ENCODE results near the gene FHAD1. TPM values are rescaled to one million over a fixed set of nuclear protein-coding genes. Genes with fewer than 3 reads are reported as not detected.

The FHAD1 gene
- total RNA-seq, 1 experiment from 2014 or later: 2.0 TPM

- ChIA-PET POLR2A (ENCODE audit: low non-redundant PET) (no interaction called here), CTCF (interaction anchor here (0.6 kb wide), 1 partner anchor 78 kb away, joined by 3 read pairs; no protein-coding TSS in a partner anchor)
- no TSS peak for BruUV-seq (replicated peaks)
- no peak for DNase-seq (ENCODE audit: low spot score)
- TF ChIP-seq CTCF (conservative IDR thresholded peaks at IDR 0.05; ENCODE audit: low read depth, low read length): no peak
- TF ChIP-seq EZH2 (IDR thresholded peaks at IDR 0.05; ENCODE audit: borderline replicate concordance, low read depth, low read length, poor library complexity, severe bottlenecking): no peak
- Histone ChIP-seq H3K27me3 (replicated peaks; ENCODE audit: insufficient read depth, low read depth, low read length, poor library complexity) (no peaks in the 10 kb centered on the region), H3K9me3 (ENCODE audit: low read depth, low read length, poor library complexity, severe bottlenecking) (no peaks in the 10 kb centered on the region), H3K4me1 (ENCODE audit: insufficient read depth, low read length, poor library complexity, severe bottlenecking) (peaks cover 56% of the 10 kb centered on the region), H3K36me3 (ENCODE audit: insufficient read depth, low read length, poor library complexity, severe bottlenecking) (no peaks in the 10 kb centered on the region), H3K27ac (ENCODE audit: low read depth, low read length, poor library complexity, severe bottlenecking) (no peak overlapping the region), H3K4me3 (ENCODE audit: low read depth, low read length, poor library complexity, severe bottlenecking) (no peak overlapping the region)
- intact Hi-C loops (cut with micrococcal nuclease; ENCODE audit: unreplicated experiment): no loop called here
Measured at GRCh38 chr1:15325375-15326085, 78.5 kb downstream of the FHAD1 start.

GRCh38 chr1:15326691-15327588, 79.9 kb downstream of the FHAD1 start:
- no TSS peak for BruUV-seq (replicated peaks)
- H3K27me3 ChIP-seq (replicated peaks; ENCODE audit: insufficient read depth, low read depth, low read length, poor library complexity): no peaks in the 10 kb centered on the region
- intact Hi-C loops (cut with micrococcal nuclease; ENCODE audit: unreplicated experiment): no loop called here
- DNase-seq (ENCODE audit: low spot score): peak; percentile 79
- H3K27ac ChIP-seq (ENCODE audit: low read depth, low read length, poor library complexity, severe bottlenecking): peak overlapping the region; percentile 71
- no peak for TF ChIP-seq EZH2 (IDR thresholded peaks at IDR 0.05; ENCODE audit: borderline replicate concordance, low read depth, low read length, poor library complexity, severe bottlenecking)
- no peak for TF ChIP-seq CTCF (conservative IDR thresholded peaks at IDR 0.05; ENCODE audit: low read depth, low read length)
- H3K4me1 ChIP-seq (ENCODE audit: insufficient read depth, low read length, poor library complexity, severe bottlenecking): peaks cover 56% of the 10 kb centered on the region
- H3K36me3 ChIP-seq (ENCODE audit: insufficient read depth, low read length, poor library complexity, severe bottlenecking): no peaks in the 10 kb centered on the region
- no peaks in the 10 kb centered on the region for H3K9me3 ChIP-seq (ENCODE audit: low read depth, low read length, poor library complexity, severe bottlenecking)
- ChIA-PET CTCF (no interaction called here), POLR2A (ENCODE audit: low non-redundant PET) (no interaction called here)
- peak overlapping the region; percentile 20 for H3K4me3 ChIP-seq (ENCODE audit: low read depth, low read length, poor library complexity, severe bottlenecking)

- intact Hi-C loops (cut with micrococcal nuclease; ENCODE audit: unreplicated experiment): no loop called here
- Histone ChIP-seq H3K36me3 (ENCODE audit: insufficient read depth, low read length, poor library complexity, severe bottlenecking) (no peaks in the 10 kb centered on the region), H3K4me1 (ENCODE audit: insufficient read depth, low read length, poor library complexity, severe bottlenecking) (peaks cover 48% of the 10 kb centered on the region), H3K27ac (ENCODE audit: low read depth, low read length, poor library complexity, severe bottlenecking) (no peak overlapping the region), H3K9me3 (ENCODE audit: low read depth, low read length, poor library complexity, severe bottlenecking) (no peaks in the 10 kb centered on the region), H3K4me3 (ENCODE audit: low read depth, low read length, poor library complexity, severe bottlenecking) (no peak overlapping the region), H3K27me3 (replicated peaks; ENCODE audit: insufficient read depth, low read depth, low read length, poor library complexity) (no peaks in the 10 kb centered on the region)
- ChIA-PET CTCF (no interaction called here), POLR2A (ENCODE audit: low non-redundant PET) (no interaction called here)
- BruUV-seq (replicated peaks): no TSS peak
- TF ChIP-seq CTCF (conservative IDR thresholded peaks at IDR 0.05; ENCODE audit: low read depth, low read length): no peak
- TF ChIP-seq EZH2 (IDR thresholded peaks at IDR 0.05; ENCODE audit: borderline replicate concordance, low read depth, low read length, poor library complexity, severe bottlenecking): no peak
- no peak for DNase-seq (ENCODE audit: low spot score)
Measured at GRCh38 chr1:15328351-15329103, 81.5 kb downstream of the FHAD1 start.
